Measurements from ENCODE around the gene ZNG1B.
"Not testable (repeated sequence)": the region's sequence is repeated elsewhere in the genome, so short reads cannot be mapped to it uniquely, and the experiment has no call there.

Gene ZNG1B
- 29.3 to 29.7 reads per million in 2 donors for total RNA-seq

DNA sequence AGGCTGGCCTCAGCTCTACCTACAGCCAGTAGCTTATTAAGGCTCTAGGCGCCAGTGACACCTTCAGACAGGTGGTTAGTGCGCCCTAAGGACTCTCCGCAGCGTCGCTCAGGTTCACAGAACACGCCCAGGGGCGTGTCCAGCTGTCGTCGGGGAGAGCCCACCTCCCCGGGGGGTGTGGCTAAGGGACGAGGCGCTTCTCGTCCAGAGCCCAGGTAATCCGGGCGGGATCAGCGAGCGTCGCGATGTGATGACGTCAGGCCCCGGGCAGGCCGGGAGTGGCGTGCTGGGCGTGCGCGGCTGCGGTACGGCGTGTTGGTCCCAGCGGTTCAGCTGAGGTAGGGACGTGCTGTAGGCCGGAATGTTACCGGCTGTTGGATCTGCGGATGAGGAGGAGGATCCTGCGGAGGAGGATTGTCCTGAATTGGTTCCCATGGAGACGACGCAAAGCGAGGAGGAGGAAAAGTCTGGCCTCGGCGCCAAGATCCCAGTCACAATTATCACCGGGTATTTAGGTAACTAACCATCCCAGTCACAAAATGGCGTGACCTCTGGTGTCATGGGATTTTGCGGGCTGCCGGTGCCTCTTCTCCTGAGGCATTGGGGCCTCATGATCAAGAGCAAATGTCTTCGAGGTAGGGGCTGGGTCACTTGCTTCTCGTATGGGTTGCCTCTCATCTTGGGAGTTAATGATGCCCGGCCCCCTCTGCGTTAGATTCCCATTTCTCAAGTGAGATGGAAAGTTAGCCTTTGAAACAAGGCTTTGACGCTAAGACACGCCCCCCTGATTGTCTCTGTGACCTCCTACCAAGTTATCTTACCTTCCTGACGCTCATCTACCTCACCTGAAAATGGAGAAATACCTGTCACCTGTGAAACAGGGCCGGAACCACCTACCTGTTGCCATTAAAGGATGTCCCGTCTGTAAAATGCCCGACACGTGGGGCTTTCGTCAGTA, at the start of gene ZNG1B:
ZNG1B (plus strand) TSS at position 184 of the 958 bp plus-strand sequence; CDS start at position 362, 178 bp downstream.
- DNase-seq = not testable (repeated sequence)

DNA sequence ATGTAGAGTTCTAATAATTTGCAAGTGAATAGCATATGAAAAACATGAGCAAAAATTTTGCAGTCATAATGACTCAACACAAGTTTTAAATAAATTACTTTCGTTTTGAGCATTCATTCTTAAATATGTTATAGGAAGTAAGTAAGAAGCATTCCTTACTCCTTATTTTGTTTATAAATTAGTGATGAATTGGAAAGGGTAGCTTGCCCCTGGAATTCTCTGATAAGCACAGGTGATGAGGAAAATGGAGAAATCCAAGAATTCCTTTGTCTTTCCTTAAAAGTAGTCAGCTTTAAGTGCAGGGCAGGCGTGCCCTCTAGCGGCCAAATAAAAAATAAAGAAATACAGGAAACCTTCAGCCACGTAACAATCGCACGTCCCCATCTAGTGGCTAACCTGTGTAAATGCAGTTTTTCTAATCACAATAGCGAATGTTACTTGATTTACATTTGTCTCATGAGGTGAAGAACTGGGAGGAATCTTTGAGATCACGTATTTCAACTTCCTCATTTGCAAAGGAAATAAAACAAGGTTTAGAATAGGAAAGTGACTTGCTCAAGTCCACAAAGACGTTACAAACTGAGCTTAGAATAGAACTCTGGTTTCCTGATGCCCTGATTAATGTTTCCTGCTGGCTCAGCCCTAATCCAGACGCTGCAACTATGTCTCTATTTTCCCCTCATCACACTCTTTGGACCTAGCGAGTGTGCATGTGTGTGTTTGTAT, 47.2 kb upstream of the ZNG1B start:
- no peak for DNase-seq

DNA sequence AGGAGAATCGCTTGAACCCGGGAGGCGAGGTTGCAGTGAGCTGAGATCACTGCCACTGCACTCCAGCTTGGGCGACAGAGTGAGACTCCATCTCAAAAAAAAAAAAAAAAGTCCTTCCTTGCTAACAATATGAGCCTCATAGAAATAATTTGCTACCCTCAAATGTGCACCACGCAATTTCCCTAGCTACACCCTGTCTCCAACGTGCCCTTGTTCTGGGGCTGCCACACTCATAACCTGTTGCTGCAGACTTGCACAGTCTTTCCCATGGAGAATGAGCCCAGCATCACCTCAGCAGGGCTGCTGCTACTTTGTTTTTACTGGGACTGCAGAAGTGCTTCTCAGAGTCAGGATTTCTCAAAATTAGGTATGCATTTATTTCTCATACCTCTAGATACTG, 46.4 kb upstream of the ZNG1B start:
- DNase-seq = no peak

DNA sequence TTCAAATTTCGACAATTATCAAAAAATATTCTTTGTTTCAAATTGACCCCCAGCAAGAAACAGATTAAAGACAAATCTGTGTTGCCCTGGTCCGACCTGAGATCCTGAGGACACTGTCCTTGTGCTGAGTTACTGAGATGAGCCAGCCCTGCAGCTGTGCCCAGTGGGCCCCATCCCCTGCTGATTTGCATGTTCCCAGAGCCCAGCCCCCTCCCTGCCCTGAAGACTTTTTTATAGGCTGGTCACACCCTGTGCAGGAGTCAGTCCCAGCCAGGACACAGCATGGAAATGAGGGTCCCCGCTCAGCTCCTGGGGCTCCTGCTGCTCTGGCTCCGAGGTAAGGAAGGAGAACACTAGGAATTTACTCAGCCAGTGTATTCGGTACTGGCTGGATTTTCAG, 31.4 kb upstream of the ZNG1B start:
- no peak for DNase-seq

DNA sequence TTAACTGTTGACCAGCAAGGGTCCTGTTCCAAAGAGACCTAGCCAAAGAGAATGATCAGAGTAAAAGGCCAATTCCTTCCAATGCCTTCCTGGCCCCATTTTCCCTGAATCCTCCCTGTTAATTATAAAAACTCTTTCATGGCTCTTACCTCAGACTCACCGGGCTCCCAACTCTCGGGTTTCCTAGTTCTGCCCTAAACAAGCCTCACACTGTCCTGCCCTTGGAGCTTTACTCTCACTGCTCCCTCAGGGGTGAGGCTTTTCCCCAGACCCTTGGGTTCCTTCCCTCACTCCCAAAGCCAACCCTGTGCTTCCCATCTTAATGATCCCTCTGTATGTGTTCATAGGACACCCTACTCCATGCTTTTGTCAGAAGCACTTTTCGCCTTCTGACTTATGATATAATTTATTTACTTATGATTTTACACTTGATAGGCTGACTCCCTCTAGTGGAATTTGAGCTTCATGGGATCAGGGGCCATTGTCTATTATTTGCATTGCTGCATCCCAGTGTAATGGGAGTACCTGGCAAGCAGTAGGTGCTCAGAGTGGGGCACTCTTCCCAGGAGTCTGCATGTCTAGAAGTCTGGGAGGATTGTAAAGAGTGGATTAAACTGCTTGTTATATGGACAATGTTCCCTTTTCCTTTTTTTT, 29.9 kb upstream of the ZNG1B start:
- no peak for DNase-seq

DNA sequence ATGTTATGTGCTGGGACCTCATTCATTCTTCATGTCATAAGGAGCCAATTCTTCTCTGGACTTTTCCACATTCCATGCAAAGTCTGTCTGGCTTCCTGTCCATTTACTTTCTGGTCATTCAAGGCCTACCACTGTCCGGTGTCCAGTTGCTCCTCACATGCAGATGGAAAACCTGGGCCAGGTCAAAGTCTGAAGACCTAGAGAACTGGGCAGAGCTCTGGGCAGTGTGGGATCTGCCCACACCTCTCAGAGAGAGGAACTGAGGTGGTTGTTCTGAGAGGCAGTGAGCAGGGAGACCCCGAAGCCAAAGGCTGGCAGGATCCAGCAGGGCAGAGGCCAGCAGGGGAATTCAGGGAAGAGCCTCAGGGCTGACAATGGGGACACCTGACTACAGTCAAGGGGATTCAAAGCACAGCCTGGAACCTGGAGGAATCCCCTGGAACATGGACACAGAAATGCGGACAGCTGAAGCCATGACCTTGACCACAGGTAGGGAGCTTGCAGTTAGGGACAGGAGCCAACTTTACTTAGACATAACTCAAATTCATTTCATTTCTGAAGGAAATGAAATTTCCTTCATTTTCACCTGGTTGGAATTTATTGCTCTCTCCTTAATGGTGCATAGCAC, 25.7 kb upstream of the ZNG1B start:
- not testable (repeated sequence) for DNase-seq

DNA sequence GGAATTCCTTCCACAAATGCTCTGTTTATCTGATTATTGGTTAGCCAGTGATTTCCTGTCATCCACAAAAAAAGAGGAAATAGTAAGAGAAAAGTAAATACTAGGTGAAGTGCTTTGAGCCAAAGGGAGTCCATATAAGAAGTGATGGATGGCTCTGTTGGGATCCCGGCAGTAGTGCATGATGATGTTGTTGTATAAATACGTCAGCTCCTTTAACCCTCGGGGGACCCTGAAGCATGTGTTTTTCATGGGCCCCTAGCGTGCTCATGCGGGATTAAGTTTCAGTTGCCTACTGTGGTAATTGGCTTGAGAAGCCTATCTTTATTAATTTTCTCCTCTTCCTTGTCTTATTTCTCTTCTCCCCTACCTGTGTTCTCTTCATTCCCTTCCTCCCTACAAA, 24.7 kb upstream of the ZNG1B start:
- DNase-seq = not testable (repeated sequence)

DNA sequence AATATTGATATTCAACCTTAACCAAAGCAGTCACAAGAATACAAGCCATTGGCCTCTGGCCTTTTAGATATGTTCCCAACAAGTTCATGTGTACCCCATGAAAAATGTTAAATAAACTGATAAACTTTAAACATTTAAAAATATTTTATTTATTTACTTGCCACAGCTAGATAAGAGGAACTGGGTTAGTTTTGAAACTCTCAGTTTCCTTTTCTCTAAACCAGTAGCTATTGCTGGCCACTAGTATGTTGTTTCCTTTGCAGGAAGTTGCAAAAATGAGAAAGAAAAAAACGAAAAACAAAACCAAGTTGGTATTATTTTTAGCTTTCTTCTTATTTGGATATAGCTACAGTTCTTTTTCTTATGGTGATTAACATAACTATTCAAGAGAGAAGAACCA, 5.7 kb upstream of the ZNG1B start:
- DNase-seq = not testable (repeated sequence)

DNA sequence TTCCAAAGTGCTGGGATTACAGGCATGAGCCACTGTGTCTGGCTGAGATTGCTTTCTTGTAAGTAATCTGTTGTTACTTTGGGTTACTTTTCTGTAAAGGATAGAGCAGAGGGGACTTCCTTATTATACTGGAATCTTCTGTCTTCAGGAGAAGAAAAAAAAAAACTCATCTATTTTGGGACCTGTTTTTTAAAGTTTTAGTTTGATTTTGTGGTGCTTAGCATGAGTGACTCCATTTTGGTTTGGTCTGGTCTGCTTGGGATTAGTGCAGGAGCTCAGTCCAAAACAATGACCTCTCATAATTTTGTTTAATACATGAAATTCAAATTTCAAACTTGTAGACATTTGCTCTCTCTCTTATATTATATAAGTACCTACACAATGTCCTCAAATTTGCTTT, 4.0 kb upstream of the ZNG1B start:
- DNase-seq = not testable (repeated sequence)

DNA sequence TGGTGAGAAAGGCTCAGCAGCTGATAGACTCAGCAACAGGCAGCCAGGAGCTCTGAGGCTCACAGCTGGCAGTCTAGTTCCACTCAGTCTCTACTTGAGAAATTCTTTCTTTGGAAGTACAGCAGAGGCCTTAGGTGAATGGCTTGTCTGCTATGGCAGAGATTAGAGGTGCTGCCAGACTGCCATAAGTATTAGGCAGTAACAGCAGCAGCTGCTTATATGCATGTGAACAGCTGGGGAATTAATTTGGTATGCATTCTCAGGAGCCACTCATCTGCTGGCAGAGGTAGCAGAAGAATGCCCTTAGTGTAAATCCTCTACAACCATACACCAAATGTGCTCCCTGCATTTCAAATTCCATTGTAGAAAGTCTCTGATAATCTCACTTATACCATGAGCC, 28.3 kb downstream of the ZNG1B start:
- DNase-seq = not testable (repeated sequence)

DNA sequence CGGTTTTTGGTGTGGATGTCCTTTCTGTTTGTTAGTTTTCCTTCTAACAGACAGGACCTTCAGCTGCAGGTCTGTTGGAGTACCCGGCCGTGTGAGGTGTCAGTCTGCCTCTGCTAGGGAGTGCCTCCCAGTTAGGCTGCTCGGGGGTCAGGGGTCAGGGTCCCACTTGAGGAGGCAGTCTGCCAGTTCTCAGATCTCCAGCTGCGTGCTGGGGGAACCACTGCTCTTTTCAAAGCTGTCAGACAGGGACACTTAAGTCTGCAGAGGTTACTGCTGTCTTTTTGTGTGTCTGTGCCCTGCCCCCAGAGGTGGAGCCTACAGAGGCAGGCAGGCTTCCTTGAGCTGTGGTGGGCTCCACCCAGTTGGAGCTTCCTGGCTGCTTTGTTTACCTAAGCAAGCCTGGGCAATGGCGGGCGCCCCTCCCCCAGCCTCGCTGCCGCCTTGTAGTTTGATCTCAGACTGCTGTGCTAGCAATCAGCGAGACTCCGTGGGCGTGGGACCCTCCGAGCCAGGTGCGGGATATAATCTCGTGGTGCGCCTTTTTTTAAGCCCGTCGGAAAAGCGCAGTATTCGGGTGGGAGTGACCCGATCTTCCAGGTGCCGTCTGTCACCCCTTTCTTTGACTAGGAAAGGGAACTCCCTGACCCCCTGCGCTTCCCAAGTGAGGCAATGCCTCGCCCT, 39.3 kb downstream of the ZNG1B start:
- not testable (repeated sequence) for DNase-seq

DNA sequence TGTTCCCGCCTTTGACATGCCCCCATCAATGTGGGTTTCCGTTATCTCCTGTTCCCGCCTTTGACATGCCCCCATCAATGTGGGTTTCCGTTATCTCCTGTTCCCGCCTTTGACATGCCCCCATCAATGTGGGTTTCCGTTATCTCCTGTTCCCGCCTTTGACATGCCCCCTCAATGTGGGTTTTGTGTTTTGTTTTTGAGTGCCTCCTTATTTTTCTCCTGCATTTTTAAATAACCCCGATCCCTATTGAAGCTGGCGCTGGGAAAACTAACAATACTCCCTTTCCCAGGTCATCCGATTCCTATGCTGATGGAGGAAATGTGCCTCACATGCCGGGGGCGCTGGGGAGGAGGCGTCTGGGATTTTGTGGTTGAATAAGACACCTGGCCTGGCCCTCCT, 59.0 kb downstream of the ZNG1B start:
- DNase-seq = not testable (repeated sequence)

DNA sequence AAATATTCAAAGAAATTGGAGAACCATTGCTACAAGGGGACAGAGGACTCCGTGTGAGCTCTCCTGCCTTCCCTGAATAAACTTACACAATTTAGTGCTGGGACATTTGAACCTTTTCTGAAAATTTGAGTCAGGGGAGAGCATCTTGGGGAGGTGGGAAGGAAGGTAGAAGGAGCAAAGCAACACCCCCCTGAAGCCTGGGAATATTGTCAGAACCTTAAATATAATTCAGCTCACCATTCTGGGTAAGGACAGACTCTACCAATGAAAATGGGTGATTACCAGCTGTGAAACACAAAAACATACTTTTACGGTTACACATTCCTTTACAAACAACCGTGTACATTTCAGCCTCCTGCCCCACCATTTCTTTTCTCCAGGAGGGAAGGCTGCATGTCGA, 60.9 kb downstream of the ZNG1B start, which contains the start of gene FOXD4L1:
FOXD4L1 (plus strand) TSS at position 301 of the 400 bp plus-strand sequence. CDS start 592 bp downstream, outside the sequence.
- not testable (repeated sequence) for DNase-seq

DNA sequence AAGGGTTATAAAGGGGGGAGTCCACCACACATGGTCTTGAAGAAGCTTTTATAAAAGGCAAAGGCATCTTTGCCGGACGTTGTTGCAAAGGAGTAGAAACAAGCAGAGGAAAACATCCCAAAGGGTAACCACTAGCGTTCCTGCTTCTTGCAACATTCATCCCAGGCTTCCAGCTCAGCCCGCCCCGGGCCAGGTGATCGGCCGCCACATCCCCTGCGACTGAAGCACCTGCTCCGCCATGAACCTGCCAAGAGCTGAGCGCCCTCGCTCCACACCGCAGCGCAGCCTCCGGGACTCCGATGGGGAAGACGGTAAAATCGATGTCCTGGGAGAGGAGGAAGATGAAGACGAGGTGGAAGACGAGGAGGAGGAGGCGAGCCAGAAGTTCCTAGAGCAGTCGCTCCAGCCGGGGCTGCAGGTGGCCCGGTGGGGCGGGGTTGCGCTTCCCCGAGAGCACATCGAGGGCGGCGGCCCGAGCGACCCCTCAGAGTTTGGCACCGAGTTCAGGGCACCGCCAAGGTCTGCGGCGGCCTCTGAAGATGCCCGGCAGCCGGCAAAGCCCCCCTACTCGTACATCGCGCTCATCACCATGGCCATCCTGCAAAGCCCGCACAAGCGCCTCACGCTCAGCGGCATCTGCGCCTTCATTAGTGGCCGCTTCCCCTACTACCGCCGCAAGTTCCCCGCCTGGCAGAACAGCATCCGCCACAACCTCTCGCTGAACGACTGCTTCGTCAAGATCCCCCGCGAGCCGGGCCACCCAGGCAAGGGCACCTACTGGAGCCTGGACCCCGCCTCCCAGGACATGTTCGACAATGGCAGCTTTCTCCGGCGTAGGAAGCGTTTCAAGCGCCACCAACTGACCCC, 61.8 kb downstream of the ZNG1B start:
- DNase-seq = not testable (repeated sequence)

DNA sequence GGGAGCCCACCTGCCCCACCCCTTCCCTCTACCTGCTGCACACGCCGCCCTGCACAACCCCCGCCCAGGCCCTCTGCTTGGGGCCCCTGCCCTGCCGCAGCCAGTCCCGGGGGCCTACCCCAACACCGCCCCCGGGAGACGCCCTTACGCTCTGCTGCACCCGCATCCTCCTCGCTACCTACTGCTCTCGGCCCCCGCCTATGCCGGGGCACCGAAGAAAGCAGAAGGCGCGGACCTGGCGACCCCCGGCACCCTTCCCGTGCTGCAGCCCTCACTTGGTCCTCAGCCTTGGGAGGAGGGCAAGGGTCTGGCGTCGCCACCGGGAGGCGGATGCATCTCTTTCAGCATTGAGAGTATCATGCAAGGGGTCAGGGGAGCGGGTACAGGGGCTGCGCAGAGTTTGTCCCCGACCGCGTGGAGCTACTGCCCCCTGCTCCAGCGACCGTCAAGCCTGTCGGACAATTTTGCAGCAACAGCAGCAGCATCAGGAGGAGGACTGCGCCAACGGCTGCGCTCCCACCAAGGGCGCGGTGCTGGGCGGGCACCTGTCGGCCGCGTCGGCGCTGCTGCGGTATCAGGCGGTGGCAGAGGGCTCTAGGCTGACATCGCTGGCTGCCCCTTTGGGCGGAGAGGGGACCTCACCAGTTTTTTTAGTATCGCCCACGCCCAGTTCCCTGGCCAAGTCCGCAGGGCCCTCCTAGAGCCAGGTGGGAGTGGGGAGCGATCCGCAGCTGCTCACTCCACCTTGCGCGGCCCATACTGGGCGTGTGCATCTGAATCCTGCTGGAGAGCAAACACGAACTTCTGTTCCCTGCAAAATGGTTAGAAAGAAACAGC, 62.6 kb downstream of the ZNG1B start:
- DNase-seq = not testable (repeated sequence)

DNA sequence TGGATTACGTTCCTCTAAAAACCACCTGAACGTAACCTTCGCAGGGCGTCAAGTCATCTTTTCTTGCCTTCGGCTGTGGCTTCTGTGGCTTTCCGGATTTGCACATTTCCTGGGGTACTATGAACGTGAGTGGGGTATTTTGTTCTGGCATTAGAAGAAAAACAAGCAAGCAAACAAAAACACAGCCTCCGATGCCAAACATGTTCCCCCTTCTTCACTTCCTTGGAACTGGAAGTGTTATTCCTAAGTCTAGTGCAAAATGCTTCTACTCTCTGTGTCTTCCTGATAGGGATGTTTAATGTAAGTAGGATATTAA, 63.2 kb downstream of the ZNG1B start:
- DNase-seq = not testable (repeated sequence)

DNA sequence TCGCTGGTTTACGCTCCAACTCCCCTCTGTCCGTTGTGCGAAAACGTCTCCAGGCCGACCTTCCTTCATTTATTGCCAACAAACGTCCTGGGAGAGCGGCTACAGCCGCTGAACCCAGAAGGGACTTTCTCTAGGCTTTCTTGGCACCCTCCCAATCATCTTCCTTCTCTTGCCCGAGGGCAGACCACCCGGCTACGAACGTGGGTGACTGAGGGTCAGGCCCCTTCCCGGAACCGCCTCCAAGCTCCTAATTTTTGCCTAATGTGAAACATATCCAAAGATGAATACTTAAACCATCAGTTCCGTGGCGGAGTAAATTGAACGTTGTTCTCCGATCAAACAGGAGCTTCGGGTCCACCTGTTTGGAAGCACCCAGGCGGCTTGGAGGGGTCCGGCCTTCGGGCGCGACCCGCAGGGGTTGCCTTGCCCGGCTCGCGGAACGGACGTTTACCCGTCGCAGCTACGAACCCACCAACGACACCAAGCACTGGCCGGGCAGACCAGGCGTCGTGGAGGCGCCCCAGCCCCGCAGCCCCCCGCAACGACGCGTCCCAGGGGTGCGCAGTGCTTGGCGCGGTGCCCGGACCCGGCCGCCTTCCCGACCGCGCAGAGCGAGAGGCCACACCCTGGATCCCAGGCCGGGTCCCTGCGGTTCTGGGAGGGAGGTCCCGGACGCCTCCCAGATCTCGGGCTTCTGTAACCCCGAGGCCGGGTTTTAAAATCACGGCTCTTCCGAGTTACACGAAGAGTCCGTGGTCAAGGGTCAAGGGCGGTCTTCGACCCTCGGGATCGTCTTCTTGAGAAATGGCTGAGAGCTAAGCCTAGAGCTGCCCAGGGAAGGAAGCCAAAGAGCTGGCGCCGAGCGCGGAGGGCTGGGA, 65.0 kb downstream of the ZNG1B start:
- not testable (repeated sequence) for DNase-seq

DNA sequence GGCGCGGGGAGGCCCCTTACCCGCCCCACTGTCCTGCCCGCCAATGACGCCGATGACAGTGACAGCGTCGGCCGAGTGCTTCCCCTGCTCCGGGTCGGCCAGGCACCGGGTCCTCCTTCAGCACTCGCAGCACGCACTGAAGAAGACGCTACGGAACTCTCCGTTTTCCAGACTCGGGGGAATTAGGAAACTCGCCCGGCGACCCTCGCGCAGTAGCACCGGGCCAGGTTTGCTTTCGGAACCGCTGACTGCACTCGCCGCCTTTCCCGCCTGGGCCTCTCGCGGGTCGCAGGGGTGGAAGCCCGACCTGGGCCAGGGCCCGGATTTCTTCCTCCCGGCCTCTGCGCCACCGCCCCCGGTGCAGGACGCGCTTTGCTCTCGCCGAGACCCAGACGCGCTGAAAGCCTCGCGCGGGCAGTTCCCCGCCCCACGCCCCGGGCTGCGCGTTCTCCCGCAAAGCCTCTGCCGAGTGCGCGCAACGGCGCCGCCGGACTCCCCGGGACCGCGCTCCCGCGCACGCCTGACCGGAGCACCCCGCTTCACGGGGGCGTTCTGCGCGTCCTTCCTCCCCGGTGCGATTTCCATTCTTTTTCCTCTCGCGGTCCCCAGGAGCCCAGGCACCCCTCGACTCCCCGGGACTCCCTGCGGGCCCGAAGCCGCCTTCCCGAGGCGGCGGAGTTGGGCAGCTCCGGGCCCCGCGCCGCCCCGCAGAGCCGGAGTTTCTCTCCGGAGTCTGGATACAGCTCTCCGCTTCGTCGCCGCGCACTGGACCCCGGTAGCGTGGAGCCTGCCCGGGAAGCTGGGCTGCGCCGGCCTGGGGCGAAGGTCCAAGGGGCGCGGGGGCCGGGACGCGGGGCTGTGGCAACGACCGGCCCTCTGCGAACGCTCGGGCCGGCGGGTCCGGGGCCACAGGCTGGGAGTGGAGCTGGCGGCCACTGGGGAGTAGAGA, 65.9 kb downstream of the ZNG1B start:
- DNase-seq = not testable (repeated sequence)
